Fibroblast of mammary gland (primary cell): Measurements from ENCODE around the gene OR4D1.
A peak's percentile ranks its signal among the peaks of the same experiment; 100 is the strongest.
"Not testable (repeated sequence)": the region's sequence is repeated elsewhere in the genome, so short reads cannot be mapped to it uniquely, and the experiment has no call there.

Experiments used
- DNase-seq: peaks from one replicate; pipeline ENCODE4 v3.0.0-alpha.2; 2010; ENCODE audit warnings: low read depth
- H3K4me3 ChIP-seq: 2 replicates; pipeline ENCODE4 v1.5.1; 2011; ENCODE audit warnings: low read depth, mild to moderate bottlenecking, low read length, moderate library complexity; ENCODE audit not compliant: control insufficient read depth
- TF ChIP-seq, protein P1 (sequence below): conservative IDR thresholded peaks from 2 replicates; pipeline ENCODE4 v1.5.1; 2011; ENCODE audit warnings: low read depth, low read length, inconsistent platforms; ENCODE audit not compliant: control insufficient read depth, insufficient read depth

The OR4D1 gene

DNA sequence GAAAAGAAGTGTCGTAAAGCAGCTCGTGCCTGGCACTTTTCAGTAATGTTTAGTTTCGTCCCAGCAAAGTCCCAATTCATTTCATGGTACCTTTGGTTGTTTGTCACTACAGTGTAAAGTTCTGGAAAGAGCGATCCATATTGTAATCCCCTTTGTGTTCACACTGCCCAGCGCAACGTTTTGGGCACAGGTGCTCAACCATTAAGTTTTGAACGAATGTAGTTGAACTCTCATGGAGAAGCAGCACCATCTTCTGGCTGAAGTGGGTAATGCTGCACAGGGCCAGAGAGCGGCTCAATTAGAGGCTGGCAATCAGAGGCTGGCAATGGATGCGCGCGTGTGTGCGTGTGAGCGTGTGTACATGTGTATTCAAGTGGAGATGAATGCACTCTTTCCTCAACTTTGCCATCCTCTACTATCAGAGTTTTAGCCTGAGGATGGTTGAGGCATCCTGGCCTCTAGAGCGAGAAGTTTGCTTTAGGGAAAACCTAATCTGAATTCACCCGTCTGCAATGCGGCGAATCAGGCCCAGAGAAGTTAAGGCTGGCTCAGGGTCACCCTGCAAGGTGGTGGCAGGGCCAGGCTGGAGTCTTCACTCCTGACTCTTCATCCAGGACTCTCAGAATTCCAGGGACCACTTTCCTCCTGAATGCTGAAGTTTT, 35.1 kb upstream of the OR4D1 start:
- no peak overlapping the region for H3K4me3 ChIP-seq
- TF ChIP-seq, protein P1, sequence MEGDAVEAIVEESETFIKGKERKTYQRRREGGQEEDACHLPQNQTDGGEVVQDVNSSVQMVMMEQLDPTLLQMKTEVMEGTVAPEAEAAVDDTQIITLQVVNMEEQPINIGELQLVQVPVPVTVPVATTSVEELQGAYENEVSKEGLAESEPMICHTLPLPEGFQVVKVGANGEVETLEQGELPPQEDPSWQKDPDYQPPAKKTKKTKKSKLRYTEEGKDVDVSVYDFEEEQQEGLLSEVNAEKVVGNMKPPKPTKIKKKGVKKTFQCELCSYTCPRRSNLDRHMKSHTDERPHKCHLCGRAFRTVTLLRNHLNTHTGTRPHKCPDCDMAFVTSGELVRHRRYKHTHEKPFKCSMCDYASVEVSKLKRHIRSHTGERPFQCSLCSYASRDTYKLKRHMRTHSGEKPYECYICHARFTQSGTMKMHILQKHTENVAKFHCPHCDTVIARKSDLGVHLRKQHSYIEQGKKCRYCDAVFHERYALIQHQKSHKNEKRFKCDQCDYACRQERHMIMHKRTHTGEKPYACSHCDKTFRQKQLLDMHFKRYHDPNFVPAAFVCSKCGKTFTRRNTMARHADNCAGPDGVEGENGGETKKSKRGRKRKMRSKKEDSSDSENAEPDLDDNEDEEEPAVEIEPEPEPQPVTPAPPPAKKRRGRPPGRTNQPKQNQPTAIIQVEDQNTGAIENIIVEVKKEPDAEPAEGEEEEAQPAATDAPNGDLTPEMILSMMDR = peak; percentile 95
- peak; percentile 66 for DNase-seq

DNA sequence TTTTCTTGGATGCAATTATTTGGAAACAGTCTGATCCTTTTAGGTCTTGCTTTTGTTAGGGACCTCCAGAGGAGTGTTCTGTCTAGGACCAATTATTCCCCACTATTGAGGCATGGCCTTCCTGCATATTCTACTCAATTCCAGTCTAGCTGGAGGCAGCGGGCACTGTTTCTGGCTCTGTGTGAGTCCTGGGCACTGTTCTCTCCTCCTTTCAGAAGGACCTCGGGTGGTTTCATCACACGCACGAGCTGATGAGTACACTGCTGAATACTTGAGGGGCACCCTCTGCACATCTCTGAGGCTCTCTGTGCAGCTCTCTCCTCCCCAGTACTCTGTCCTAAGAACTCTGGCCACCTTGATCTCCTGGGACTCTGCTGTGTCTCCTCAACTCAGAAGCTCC, 34.2 kb upstream of the OR4D1 start:
- H3K4me3 ChIP-seq = no peak overlapping the region
- no peak for DNase-seq
- TF ChIP-seq, protein P1 = no peak

DNA sequence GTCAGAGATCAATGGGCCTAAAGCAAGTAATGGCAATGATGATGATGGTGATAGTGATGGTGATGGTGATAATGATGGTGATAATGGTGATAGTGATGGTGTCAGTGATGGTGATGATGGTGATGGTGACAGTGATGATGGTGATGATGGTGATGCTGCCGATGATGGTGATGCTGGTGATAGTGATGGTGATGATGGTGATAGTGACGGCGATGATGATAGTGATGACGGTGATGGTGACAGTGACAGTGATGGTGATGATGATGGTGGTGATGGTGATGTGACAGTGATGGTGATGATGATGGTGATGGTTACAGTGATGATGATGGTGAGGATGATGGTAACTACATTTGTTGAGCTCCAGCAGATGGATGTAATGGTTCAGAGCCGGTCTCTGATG, 30.8 kb upstream of the OR4D1 start:
- no peak overlapping the region for H3K4me3 ChIP-seq
- no peak for DNase-seq
- TF ChIP-seq, protein P1 = no peak

GRCh38 chr17:58119491-58119890, 28.7 kb upstream of the OR4D1 start:
- H3K4me3 ChIP-seq = no peak overlapping the region
- TF ChIP-seq, protein P1 = no peak
- no peak for DNase-seq

GRCh38 chr17:58120195-58120822, 27.9 kb upstream of the OR4D1 start:
- H3K4me3 ChIP-seq = no peak overlapping the region
- peak; percentile 61 for DNase-seq
- TF ChIP-seq, protein P1 = no peak

DNA sequence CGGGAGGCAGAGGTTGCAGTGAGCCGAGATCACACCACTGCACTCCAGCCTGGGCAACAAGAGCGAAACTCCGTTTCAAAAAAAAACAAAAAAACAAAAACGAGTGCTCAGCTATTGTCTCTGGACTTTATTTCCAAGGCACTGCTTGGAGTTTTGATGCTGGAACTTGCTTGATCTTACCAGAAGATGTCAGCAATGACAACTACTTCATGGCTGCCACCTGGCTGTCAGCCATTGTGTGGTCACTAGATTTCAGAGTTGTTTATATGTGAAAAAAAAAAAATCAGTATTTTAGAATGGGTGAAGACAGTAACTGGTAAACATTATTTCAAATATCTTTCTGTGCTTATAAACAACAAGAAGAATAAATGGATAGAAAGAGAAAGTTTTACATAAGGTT, 26.3 kb upstream of the OR4D1 start:
- no peak overlapping the region for H3K4me3 ChIP-seq
- TF ChIP-seq, protein P1 = peak; percentile 29
- peak; percentile 48 for DNase-seq

DNA sequence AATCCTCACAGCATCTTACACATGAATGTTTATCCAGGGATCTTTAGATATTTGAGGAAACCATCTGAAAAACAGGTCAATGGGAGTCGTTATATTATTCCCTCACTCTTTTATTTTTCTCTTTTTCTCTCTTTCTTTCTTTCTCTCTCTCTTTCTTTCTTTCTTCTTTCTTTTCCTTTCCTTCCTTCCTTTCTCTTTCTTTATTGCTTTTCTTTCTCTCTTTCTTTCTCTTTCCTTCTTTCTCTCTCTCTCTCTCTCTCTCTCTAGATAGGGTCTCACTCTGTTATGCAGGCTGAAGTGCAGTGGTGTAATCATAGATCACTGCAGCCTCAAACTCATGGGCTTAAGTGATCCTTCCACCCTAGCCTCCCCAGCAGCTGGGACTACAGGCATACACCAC, 20.3 kb upstream of the OR4D1 start:
- no peak for DNase-seq
- no peak overlapping the region for H3K4me3 ChIP-seq
- TF ChIP-seq, protein P1 = no peak

- DNase-seq, H3K4me3 ChIP-seq: not testable (repeated sequence)
Observed at GRCh38 chr17:58132697-58133096, 15.5 kb upstream of the OR4D1 start.
